Epithelial cell of proximal tubule (primary cell): ENCODE data around the gene IST1. TPM values are rescaled to one million over a fixed set of nuclear protein-coding genes. Genes with fewer than 3 reads are reported as not detected.

Experiments used
- DNase-seq: peaks from one replicate; pipeline ENCODE4 v3.0.0-alpha.2; 2011; ENCODE audit warnings: low read depth
- H3K4me3 ChIP-seq: 2 replicates; pipeline ENCODE4 v1.5.1; 2011; ENCODE audit warnings: low read depth, mild to moderate bottlenecking, low read length
- total RNA-seq: library from RNA; depleted of rRNA; stranded (reverse); fragments of >200 nt; gene quantifications from 2 replicates; pipeline ENCODE4 v1.2.3, GENCODE V29; 2015
- TF ChIP-seq, protein P1 (sequence below): conservative IDR thresholded peaks from 2 replicates; pipeline ENCODE4 v1.5.1; 2012; ENCODE audit warnings: low read depth, mild to moderate bottlenecking, low read length

IST1 gene
- total RNA-seq, 1 donor from 2014 or later, result 211 TPM

DNA sequence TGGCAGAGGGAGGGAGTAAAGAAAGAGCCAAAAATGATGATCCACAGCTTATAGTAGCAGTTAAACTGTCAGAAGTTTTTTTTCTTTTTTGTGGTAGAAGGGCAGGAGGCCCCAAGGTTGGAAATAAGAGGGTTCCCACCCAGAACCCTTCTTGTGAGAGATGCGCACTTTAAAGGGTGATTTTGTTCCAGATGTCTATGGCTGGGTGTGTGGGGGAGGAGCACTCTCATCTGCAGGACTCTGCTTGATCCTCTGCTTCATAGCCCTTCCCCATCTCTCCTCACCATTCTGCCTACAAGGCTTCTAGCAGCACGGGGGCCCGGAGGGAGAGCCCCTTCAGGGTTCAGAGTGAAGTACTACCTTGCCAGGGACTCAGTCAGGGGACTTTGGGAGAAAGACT is 43.2 kb upstream of the IST1 start:
- TF ChIP-seq, protein P1, sequence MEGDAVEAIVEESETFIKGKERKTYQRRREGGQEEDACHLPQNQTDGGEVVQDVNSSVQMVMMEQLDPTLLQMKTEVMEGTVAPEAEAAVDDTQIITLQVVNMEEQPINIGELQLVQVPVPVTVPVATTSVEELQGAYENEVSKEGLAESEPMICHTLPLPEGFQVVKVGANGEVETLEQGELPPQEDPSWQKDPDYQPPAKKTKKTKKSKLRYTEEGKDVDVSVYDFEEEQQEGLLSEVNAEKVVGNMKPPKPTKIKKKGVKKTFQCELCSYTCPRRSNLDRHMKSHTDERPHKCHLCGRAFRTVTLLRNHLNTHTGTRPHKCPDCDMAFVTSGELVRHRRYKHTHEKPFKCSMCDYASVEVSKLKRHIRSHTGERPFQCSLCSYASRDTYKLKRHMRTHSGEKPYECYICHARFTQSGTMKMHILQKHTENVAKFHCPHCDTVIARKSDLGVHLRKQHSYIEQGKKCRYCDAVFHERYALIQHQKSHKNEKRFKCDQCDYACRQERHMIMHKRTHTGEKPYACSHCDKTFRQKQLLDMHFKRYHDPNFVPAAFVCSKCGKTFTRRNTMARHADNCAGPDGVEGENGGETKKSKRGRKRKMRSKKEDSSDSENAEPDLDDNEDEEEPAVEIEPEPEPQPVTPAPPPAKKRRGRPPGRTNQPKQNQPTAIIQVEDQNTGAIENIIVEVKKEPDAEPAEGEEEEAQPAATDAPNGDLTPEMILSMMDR, result no peak

DNA sequence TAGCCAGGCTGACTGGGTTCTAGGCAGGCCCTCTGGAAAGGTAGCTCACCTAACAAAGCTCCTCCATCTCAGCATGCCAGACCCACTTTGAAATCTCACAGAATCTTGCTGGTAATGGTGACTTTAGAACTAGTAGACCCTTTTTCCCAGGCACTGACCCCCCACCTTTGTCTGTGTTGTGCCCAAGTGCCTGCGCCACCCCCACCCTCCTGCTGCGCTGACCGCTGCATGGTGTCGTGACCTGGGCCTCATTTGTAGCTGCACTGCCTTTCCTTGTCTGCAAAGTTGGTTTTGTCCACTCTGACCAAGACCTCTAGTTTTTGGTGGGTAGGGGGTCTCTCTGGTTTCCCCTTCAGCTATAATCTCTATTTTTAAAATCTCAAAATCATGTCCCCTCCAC is 42.8 kb upstream of the IST1 start:
- no peak for DNase-seq
- TF ChIP-seq, protein P1, result no peak
- H3K4me3 ChIP-seq, result no peak overlapping the region

More for the DNA sequence above, 43.2 kb upstream of the IST1 start:
- no peak for DNase-seq
- H3K4me3 ChIP-seq, result no peak overlapping the region

DNA sequence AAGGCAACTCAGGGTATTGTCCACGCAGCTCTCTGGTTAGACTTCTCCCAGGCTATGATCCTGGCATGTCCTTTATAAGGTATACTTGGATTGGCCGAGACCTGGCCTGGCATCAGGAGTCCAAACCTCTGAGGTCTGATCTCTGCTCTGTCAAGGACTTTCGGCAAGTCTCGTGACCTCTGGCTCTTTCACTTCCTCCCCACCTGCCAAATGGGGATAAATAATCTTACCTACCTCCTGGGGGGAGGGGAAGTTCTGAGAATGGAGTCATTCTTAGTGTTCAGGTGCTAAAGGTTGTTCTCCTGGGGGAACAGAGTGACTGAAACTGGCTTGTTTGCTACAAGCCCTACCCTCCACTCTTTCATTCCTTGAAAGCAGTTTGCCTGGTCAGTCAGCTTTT is 41.9 kb upstream of the IST1 start:
- DNase-seq, result no peak
- TF ChIP-seq, protein P1, result no peak
- no peak overlapping the region for H3K4me3 ChIP-seq

DNA sequence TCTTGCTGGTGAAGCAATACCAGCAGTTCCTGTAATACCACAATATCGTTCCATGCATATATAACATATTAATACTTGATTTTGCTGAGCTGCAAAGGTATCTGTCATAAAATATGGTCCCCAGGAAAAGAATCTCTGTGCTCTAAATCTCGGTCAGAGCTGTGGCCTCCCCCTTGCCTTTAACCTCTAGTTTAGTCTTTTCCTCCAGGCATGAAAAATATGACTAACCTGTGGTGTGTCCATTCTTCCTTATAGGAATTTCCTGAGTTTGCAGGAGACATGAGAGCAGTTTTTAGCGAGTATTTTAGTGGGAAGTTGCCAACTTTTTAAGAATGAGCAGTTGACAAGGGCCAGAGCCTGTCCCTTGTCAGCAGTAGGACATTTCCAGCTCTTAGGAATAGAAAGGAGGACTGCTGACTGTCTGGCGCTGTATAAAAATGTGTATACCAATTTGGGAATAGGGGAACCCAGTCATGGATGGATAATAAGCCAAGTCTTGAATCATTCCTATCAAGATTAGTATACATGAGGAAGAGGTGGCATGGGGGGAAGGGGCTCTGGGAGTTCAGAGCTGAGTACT is 40.9 kb upstream of the IST1 start:
- DNase-seq, result no peak
- TF ChIP-seq, protein P1, result no peak
- no peak overlapping the region for H3K4me3 ChIP-seq

DNA sequence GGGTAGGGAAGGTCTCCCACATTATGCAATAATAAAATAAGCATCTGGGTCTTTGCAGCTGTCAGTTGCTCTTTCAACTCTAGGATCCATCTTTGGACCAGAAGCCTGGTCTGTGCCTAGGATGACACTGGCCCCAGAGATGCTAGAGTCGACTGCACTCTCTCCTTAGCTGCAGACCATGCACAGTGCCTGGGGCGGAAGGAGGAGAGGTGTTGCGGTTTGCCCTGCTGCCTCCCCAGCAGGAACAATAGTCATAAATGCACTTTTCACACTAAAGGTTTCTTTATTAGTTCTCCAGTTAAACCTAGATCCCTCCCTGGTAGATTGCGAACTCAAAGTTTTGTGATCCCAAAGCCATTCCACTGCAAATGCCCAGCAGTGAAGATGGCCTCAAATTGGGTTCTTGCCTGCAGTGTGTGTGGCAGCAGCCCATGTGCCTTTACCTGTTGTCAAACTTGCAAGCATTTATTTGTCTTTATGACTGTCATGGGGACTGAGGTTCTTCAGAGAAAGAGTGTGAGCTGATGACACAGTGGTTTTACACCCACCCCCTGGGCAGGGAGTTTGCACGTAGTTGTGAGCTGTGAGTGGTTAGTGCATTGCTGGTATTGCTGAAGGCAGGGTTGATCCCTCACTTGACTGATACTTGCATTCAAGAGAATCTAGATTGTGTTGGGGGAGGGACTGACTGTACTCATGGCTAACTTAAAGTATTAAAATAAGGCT is 39.2 kb upstream of the IST1 start:
- no peak overlapping the region for H3K4me3 ChIP-seq
- DNase-seq, result no peak
- TF ChIP-seq, protein P1, result no peak

DNA sequence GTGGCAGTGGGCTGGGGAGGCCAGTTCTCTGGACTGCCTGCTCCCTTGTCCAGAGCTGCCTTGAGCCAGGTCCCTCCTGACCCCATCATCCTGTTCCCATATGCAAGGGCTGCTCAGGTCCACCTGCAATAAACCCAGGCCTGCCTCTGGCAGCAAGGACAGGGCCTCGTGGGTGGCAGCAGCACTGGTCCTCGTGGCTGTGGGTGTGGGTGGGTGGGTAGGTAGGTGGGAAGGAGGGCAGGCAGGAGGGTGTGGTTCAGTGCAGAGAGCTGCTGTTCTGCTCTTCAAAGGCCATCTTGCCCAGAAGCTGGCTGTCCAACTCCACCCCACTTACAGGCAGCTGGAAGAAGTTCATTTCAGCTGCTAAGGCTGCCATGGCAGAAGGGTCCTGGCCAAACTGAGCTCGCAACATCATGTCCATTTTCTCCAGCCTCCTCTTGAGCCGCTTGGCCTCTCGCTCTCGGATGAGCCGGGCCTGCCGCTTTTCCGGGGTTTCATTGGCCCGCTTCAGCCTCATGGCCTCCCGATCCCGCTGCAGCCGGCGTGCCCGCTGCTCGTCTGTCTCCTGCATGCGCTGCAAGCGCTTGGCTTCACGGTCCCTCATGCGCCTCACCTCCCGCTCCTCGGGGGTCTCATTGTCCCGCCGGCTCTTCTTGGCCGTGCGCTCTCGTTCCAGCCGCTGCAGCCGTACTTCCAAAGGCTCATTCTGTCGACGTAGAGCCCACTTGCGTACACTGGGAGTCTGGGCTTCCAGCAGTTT is 35.4 kb upstream of the IST1 start:
- H3K4me3 ChIP-seq, result no peak overlapping the region
- DNase-seq, result no peak
- TF ChIP-seq, protein P1, result no peak
